ENCODE data around the gene UBE2V1. TPM values are rescaled to one million over a fixed set of nuclear protein-coding genes. Genes with fewer than 3 reads are reported as not detected.

UBE2V1 gene
- total and polyA plus RNA-seq, 3 experiments from 2014 or later: 160 to 183 (median 176) TPM

GRCh38 chr20:50036703-50037102, 76.2 kb downstream of the UBE2V1 start:
- Histone ChIP-seq H3K9me3 (ENCODE audit: low read length) (no peaks in the 10 kb centered on the region), H3K27ac (ENCODE audit: low read depth, low read length) (no peak overlapping the region), H3K4me3 (ENCODE audit: low read length) (no peak overlapping the region), H3K36me3 (ENCODE audit: insufficient read depth, low read length) (no peaks in the 10 kb centered on the region), H3K27me3 (ENCODE audit: insufficient read depth, low read length, poor library complexity, severe bottlenecking) (no peaks in the 10 kb centered on the region), H3K4me1 (ENCODE audit: insufficient read depth, low read length) (no peaks in the 10 kb centered on the region)
- Mint-ChIP-seq H3K9me3 (no peaks in the 10 kb centered on the region), H3K27me3 (peaks cover under 1 to 3% of the 10 kb centered on the region in 2 donors), H3K27ac (no peak overlapping the region), H3K36me3 (no peaks in the 10 kb centered on the region), H3K4me3 (no peak overlapping the region), H3K4me1 (peaks cover 0 to 3% (median 0%) of the 10 kb centered on the region in 3 donors)
- CTCF ChIA-PET: interaction anchor here (0.9 to 1.8 kb wide), 2 partner anchors 34 to 48 kb away, joined by 4 to 6 read pairs; no protein-coding TSS in a partner anchor
- POLR2A ChIA-PET: no interaction called here
- DNase-seq: no peak

- no peak overlapping the region for H3K4me3 ChIP-seq (ENCODE audit: low read length)
- no peak overlapping the region for H3K27ac ChIP-seq (ENCODE audit: low read depth, low read length)
- H3K4me3 Mint-ChIP-seq: no peak overlapping the region
- CTCF ChIA-PET: no interaction called here
- H3K27me3 Mint-ChIP-seq: peaks cover 3 to 4% of the 10 kb centered on the region in 2 donors
- no peak for DNase-seq
- no peaks in the 10 kb centered on the region for H3K9me3 ChIP-seq (ENCODE audit: low read length)
- no peaks in the 10 kb centered on the region for H3K9me3 Mint-ChIP-seq
- POLR2A ChIA-PET: no interaction called here
- H3K27ac Mint-ChIP-seq: no peak overlapping the region
- no peaks in the 10 kb centered on the region for H3K4me1 Mint-ChIP-seq
- no peaks in the 10 kb centered on the region for H3K4me1 ChIP-seq (ENCODE audit: insufficient read depth, low read length)
- H3K36me3 Mint-ChIP-seq: no peaks in the 10 kb centered on the region
- H3K27me3 ChIP-seq (ENCODE audit: insufficient read depth, low read length, poor library complexity, severe bottlenecking): no peaks in the 10 kb centered on the region
- H3K36me3 ChIP-seq (ENCODE audit: insufficient read depth, low read length): no peaks in the 10 kb centered on the region
These were observed 78.3 kb downstream of the UBE2V1 start for GRCh38 chr20:50034567-50035180.

DNA sequence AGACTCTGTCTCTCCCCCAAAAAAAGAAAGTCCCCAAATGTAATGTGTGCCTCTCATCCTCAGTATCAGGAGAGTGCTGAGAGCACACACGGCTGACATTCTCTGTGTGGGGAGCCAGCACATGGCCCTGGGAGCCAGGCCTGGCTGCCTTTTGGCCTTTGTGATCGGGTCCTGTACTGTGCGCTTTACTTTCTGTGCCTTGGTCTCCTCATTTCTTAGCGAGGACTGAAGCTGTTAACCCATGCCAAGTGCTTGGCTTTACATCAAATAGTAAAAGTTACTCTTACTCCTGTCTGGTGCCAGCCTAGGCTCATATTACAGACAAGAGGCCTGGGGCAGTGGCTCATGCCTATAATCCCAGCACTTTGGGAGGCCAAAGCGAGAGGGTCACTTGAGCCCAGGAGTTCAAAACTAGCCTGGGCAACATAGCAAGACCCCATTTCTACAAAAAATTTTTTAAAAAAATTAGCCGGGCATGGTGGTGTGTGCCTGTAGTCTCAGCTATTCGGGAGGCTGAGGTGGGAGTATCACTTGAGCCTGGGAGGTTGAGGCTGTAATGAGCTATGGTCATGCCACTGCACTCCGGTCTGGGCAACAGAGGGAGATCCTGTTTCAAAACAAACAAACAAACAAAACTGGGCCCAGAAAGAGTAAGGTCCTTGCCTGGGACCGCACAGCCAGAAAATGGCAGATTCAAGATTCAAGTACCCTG, 79.8 kb downstream of the UBE2V1 start:
- CTCF ChIA-PET: no interaction called here
- H3K9me3 Mint-ChIP-seq: no peaks in the 10 kb centered on the region

More for the DNA sequence above, 79.8 kb downstream of the UBE2V1 start:
- no peaks in the 10 kb centered on the region for H3K36me3 ChIP-seq (ENCODE audit: insufficient read depth, low read length)
- POLR2A ChIA-PET: no interaction called here
- H3K9me3 ChIP-seq (ENCODE audit: low read length): no peaks in the 10 kb centered on the region
- no peak overlapping the region for H3K4me3 ChIP-seq (ENCODE audit: low read length)
- H3K4me1 ChIP-seq (ENCODE audit: insufficient read depth, low read length): no peaks in the 10 kb centered on the region
- Mint-ChIP-seq H3K27ac (no peak overlapping the region), H3K4me1 (no peaks in the 10 kb centered on the region), H3K36me3 (no peaks in the 10 kb centered on the region), H3K27me3 (peaks cover 3 to 7% of the 10 kb centered on the region in 2 donors), H3K4me3 (no peak overlapping the region)
- H3K27me3 ChIP-seq (ENCODE audit: insufficient read depth, low read length, poor library complexity, severe bottlenecking): no peaks in the 10 kb centered on the region
- no peak overlapping the region for H3K27ac ChIP-seq (ENCODE audit: low read depth, low read length)
- no peak for DNase-seq

Other genes with a start within 250 kb of the UBE2V1 start
- 10 to 100 TPM; 15.0 to 16.0 TPM for gene SPATA2, start 197.6 kb downstream of the UBE2V1 start, total RNA-seq
- 5.3 TPM for gene SPATA2, start 197.6 kb downstream of the UBE2V1 start, polyA plus RNA-seq
- gene RNF114, start 176.8 kb downstream of the UBE2V1 start, total RNA-seq: 10 to 100 TPM; 64.0 to 67.1 TPM
- 112 TPM for gene RNF114, start 176.8 kb downstream of the UBE2V1 start, polyA plus RNA-seq
- under 1 TPM; 0.42 to 0.49 TPM for gene SNAI1, start 130.2 kb downstream of the UBE2V1 start, total RNA-seq
- 0.60 TPM for gene SNAI1, start 130.2 kb downstream of the UBE2V1 start, polyA plus RNA-seq
- gene PEDS1, start 40.6 kb upstream of the UBE2V1 start, total RNA-seq: 10 to 100 TPM; 20.2 to 23.6 TPM
- gene PEDS1, start 40.6 kb upstream of the UBE2V1 start, polyA plus RNA-seq: 26.9 TPM
- gene CEBPB, start 77.7 kb upstream of the UBE2V1 start, total RNA-seq: 10 to 100 TPM; 25.3 to 29.1 TPM
- gene CEBPB, start 77.7 kb upstream of the UBE2V1 start, polyA plus RNA-seq: 27.0 TPM